VCaP (cell line): ENCODE results near the gene TMED1.

Experiments
- H3K27ac ChIP-seq: fragments of 450-650 bp; 2 replicates; pipeline ENCODE4 v1.5.1; 2017
- CTCF ChIP-seq: fragments of 450-650 bp; conservative IDR thresholded peaks from 2 replicates; pipeline ENCODE4 v1.5.1; 2017; ENCODE audit warnings: mild to moderate bottlenecking, moderate library complexity

TMED1 gene

GRCh38 chr19:10797541-10798256 lies 38.3 kb downstream of the TMED1 start:
- H3K27ac ChIP-seq = no peak overlapping the region
- no peak for TF ChIP-seq CTCF

- no peak for TF ChIP-seq CTCF
- H3K27ac ChIP-seq = no peak overlapping the region
Observed at GRCh38 chr19:10797078-10797477, 38.9 kb downstream of the TMED1 start.

- H3K27ac ChIP-seq = no peak overlapping the region
- TF ChIP-seq CTCF = no peak
Observed at GRCh38 chr19:10796653-10797052, 39.4 kb downstream of the TMED1 start.

- no peak for TF ChIP-seq CTCF
- no peak overlapping the region for H3K27ac ChIP-seq
Observed at GRCh38 chr19:10789866-10790265, 46.1 kb downstream of the TMED1 start.

GRCh38 chr19:10788146-10788545 lies 47.9 kb downstream of the TMED1 start:
- no peak overlapping the region for H3K27ac ChIP-seq
- no peak for TF ChIP-seq CTCF

GRCh38 chr19:10784257-10784656 lies 51.8 kb downstream of the TMED1 start:
- no peak for TF ChIP-seq CTCF
- H3K27ac ChIP-seq = no peak overlapping the region

- no peak overlapping the region for H3K27ac ChIP-seq
- no peak for TF ChIP-seq CTCF
Observed at GRCh38 chr19:10782795-10783194, 53.2 kb downstream of the TMED1 start.
